Mesenteric fat pad (tissue), 1 donor: ENCODE results near the gene GMEB2. TPM values are rescaled to one million over a fixed set of nuclear protein-coding genes. Genes with fewer than 3 reads are reported as not detected.

Experiments used
- total RNA-seq: library from RNA; stranded (reverse); fragmentation: NEBNext Ultra II Directional; extraction: Animal tissue kit (Norgen Biotek cat#: 25700); gene quantifications from one replicate; pipeline ENCODE4 v1.2.1, GENCODE V29; 2021
- donor health status: DM: yes; HTN: yes; CAD: no.

The GMEB2 gene
- total RNA-seq, 1 donor from 2014 or later: 10.0 TPM

Other genes starting within 250 kb of the GMEB2 start
- gene KCNQ2, start 154.4 kb downstream of the GMEB2 start, total RNA-seq: not detected
- gene EEF1A2, start 128.0 kb downstream of the GMEB2 start, total RNA-seq: 1.2 TPM
- 173 TPM for gene PPDPF, start 106.3 kb downstream of the GMEB2 start, total RNA-seq
- 0.10 TPM for gene PTK6, start 89.7 kb downstream of the GMEB2 start, total RNA-seq
- not detected for gene SRMS, start 79.4 kb downstream of the GMEB2 start, total RNA-seq
- 0.13 TPM for gene FNDC11, start 72.9 kb downstream of the GMEB2 start, total RNA-seq
- 50.8 TPM for gene HELZ2, start 52.9 kb downstream of the GMEB2 start, total RNA-seq
- 9.9 TPM for gene STMN3, start 26.3 kb upstream of the GMEB2 start, total RNA-seq
- 31.7 TPM for gene RTEL1, start 31.2 kb upstream of the GMEB2 start, total RNA-seq
- gene TNFRSF6B, start 69.6 kb upstream of the GMEB2 start, total RNA-seq: 4.7 TPM
- 47.3 TPM for gene ARFRP1, start 80.9 kb upstream of the GMEB2 start, total RNA-seq
- 26.7 TPM for gene ZGPAT, start 80.9 kb upstream of the GMEB2 start, total RNA-seq
- 6.5 TPM for gene LIME1, start 109.6 kb upstream of the GMEB2 start, total RNA-seq
- gene SLC2A4RG, start 112.7 kb upstream of the GMEB2 start, total RNA-seq: 62.0 TPM
- gene ZBTB46, start 204.2 kb upstream of the GMEB2 start, total RNA-seq: 34.7 TPM
- gene ABHD16B, start 234.4 kb upstream of the GMEB2 start, total RNA-seq: not detected
- gene TPD52L2, start 238.2 kb upstream of the GMEB2 start, total RNA-seq: 114 TPM